ENCODE data around the gene FHDC1. TPM values are rescaled to one million over a fixed set of nuclear protein-coding genes. Genes with fewer than 3 reads are reported as not detected.

FHDC1 gene
- total RNA-seq, 1 experiment from 2014 or later, result 18.1 TPM

- TF ChIP-seq USF2 (CRISPR knock-in tag; IDR thresholded peaks at IDR 0.05), result no peak
- no peak for TF ChIP-seq OVOL2 (CRISPR knock-in tag; IDR thresholded peaks at IDR 0.05; ENCODE audit: borderline replicate concordance)
Observed at GRCh38 chr4:153023139-153023538, 87.0 kb downstream of the FHDC1 start (continued).

- DNase-seq (ENCODE audit: low spot score) (no peak), ATAC-seq (no peak)
- ChIA-PET POLR2A (interaction anchor here (0.6 kb wide), 1 partner anchor 243 kb away, joined by 3 read pairs; no protein-coding TSS in a partner anchor), CTCF (no interaction called here)
- no peak overlapping the region for H3K27ac Mint-ChIP-seq
- no peak overlapping the region for H3K4me3 Mint-ChIP-seq
- peaks cover 8% of the 10 kb centered on the region for H3K36me3 Mint-ChIP-seq
- TF ChIP-seq ZNF317 (CRISPR knock-in tag; IDR thresholded peaks at IDR 0.05; ENCODE audit: borderline replicate concordance, low read depth), result no peak
- no peak for TF ChIP-seq ZMAT4 (CRISPR knock-in tag; IDR thresholded peaks at IDR 0.05)
- no peak for TF ChIP-seq IRF2 (CRISPR knock-in tag; IDR thresholded peaks at IDR 0.05; ENCODE audit: borderline replicate concordance, low read depth)
- TF ChIP-seq ZNF232 (CRISPR knock-in tag; IDR thresholded peaks at IDR 0.05), result no peak
- TF ChIP-seq ZNF396 (CRISPR knock-in tag; IDR thresholded peaks at IDR 0.05; ENCODE audit: borderline replicate concordance), result no peak
- no peak for TF ChIP-seq USF2 (CRISPR knock-in tag; IDR thresholded peaks at IDR 0.05)
- no peak for TF ChIP-seq NFATC4 (CRISPR knock-in tag; IDR thresholded peaks at IDR 0.05)
- no peak for TF ChIP-seq ERG (CRISPR knock-in tag; IDR thresholded peaks at IDR 0.05)
- TF ChIP-seq TEAD1 (CRISPR knock-in tag; IDR thresholded peaks at IDR 0.05), result no peak
- no peak for TF ChIP-seq CBFB (CRISPR knock-in tag; IDR thresholded peaks at IDR 0.05; ENCODE audit: low read depth)
- no peak for TF ChIP-seq GABPB1 (CRISPR knock-in tag; IDR thresholded peaks at IDR 0.05)
- no peak for TF ChIP-seq ZNF423 (CRISPR knock-in tag; IDR thresholded peaks at IDR 0.05)
- no peak for TF ChIP-seq ZNF671 (CRISPR knock-in tag; IDR thresholded peaks at IDR 0.05)
- no peak for TF ChIP-seq CDX4 (CRISPR knock-in tag; IDR thresholded peaks at IDR 0.05; ENCODE audit: borderline replicate concordance)
- TF ChIP-seq RORB (CRISPR knock-in tag; IDR thresholded peaks at IDR 0.05), result no peak
- TF ChIP-seq FOXJ3 (CRISPR knock-in tag; IDR thresholded peaks at IDR 0.05; ENCODE audit: borderline replicate concordance), result no peak
- TF ChIP-seq SMAD3 (CRISPR knock-in tag; IDR thresholded peaks at IDR 0.05; ENCODE audit: borderline replicate concordance), result no peak
- no peak for TF ChIP-seq ZNF532 (CRISPR knock-in tag; IDR thresholded peaks at IDR 0.05; ENCODE audit: borderline replicate concordance)
- TF ChIP-seq NR2C2 (CRISPR knock-in tag; IDR thresholded peaks at IDR 0.05), result no peak
- H3K27me3 Mint-ChIP-seq (ENCODE audit: low read depth), result peaks cover 4% of the 10 kb centered on the region; the same call in 1 of the 2 replicates
- peaks cover 28% of the 10 kb centered on the region for H3K4me1 Mint-ChIP-seq
- H3K9me3 Mint-ChIP-seq, result peaks cover 8% of the 10 kb centered on the region; the same call in 1 of the 2 replicates
Observed at GRCh38 chr4:153023692-153024394, 87.7 kb downstream of the FHDC1 start.

Data from WTC11 (cell line).